Left lung (tissue), 10 donors: Measurements from ENCODE around the gene DET1. TPM values are rescaled to one million over a fixed set of nuclear protein-coding genes. Genes with fewer than 3 reads are reported as not detected.
A peak's percentile ranks its signal among the peaks of the same experiment; 100 is the strongest.
"Not testable (repeated sequence)": the region's sequence is repeated elsewhere in the genome, so short reads cannot be mapped to it uniquely, and the experiment has no call there.

Experiments used
- ATAC-seq: fragments of 200-7000 bp; cut with Tn5 transposase; one replicate; pipeline ENCODE4 v1.9.1; 2020; ENCODE audit warnings: moderate library complexity
- DNase-seq, 4 donors: peaks; one replicate each; pipeline ENCODE4 v3.0.0-alpha.2; 2013 to 2020
- H3K27ac ChIP-seq, 2 donors: fragments of 200-600 bp; sonication (generic) in 1 of 2; one replicate each; pipeline versions ENCODE4 v1.5.0 to v1.8.0; 2020 to 2021
- H3K27me3 ChIP-seq, 2 donors: fragments of 200-600 bp; sonication (generic) in 1 of 2; one replicate each; pipeline versions ENCODE4 v1.5.0 to v1.8.0; 2020 to 2021
- H3K36me3 ChIP-seq, 2 donors: fragments of 200-600 bp; sonication (generic) in 1 of 2; one replicate each; pipeline versions ENCODE4 v1.5.0 to v1.8.0; 2020 to 2021
- H3K4me1 ChIP-seq, 2 donors: fragments of 200-600 bp; one replicate each; pipeline ENCODE4 v1.8.0; 2021
- H3K4me3 ChIP-seq, 2 donors: fragments of 200-600 bp; sonication (generic) in 1 of 2; one replicate each; pipeline versions ENCODE4 v1.5.0 to v1.8.0; 2020 to 2021; ENCODE audit warnings: mild to moderate bottlenecking in 1 of 2
- H3K9me3 ChIP-seq, 2 donors: fragments of 200-600 bp; sonication (generic) in 1 of 2; one replicate each; pipeline versions ENCODE4 v1.5.0 to v1.8.0; 2020 to 2021
- intact Hi-C, 2 donors: fragments of 100-400 bp; cut with DNase I; formaldehyde crosslinking; loops; one replicate each; pipeline versions ENCODE4 v1.11.2 to v1.14.2; 2022
- polyA plus RNA-seq, 6 donors: library from polyadenylated mRNA; unstranded; fragments of 120-200 nt; gene quantifications; one replicate each; pipeline ENCODE4 v1.2.1, GENCODE V29; 2013; ENCODE audit not compliant: insufficient read length in 6 of 6
- total RNA-seq, 2 donors: library from RNA; stranded (reverse); fragmentation: NEBNext Ultra II Directional; extraction: Animal tissue kit (Norgen Biotek cat#: 25700); gene quantifications; one replicate each; pipeline ENCODE4 v1.2.1, GENCODE V29; 2021
- TF ChIP-seq, protein P1 (sequence below), 2 donors: fragments of 200-600 bp; sonication (generic) in 1 of 2; IDR thresholded peaks; one replicate each; pipeline versions ENCODE4 v1.5.0 to v1.8.0; 2021; ENCODE audit warnings: antibody characterized with exemption in 2 of 2
- donor health status: DM: no; HTN: yes; CAD: no.
- donor health status: DM: no; HTN: no; CAD: no.

DET1 gene
- total and polyA plus RNA-seq, 8 donors = 4.0 to 17.7 (median 15.7) TPM

DNA sequence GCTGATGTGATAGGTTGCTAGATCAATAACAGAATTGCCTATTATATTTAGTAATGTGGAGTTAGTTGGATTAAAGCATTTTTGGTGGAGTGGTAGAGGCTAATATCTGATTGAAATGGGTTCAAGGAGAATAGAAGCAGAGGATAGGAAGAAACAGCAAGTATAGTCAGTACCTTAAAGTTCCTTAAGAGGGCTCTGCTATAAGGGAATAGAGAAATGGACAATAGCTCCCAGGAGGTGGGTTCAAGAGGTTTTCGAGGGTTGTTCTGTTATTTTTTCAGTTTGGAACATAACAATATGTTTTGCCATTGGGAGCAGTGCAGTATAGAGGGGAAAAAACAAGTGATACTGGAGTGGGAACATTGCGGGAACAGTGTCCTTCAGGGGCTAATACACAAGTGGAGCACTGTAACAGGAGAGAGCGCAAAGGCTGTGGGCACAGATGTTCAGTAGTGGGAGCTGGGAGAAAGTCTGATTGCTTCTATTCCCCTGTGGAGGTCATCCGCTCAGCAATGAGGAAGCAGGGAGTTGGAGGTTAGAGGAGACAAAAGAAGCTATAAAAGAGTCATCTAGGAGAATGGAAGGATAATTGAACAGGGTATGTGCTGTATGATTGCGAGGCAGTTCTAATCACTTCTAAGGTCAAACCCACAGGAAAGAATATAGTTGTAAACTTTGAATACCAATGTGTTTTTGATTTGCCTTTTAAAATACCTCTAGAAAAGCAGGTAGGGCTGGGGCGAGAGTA, 75.7 kb downstream of the DET1 start:
- intact Hi-C loops = no loop called here
- H3K4me1 ChIP-seq = peaks cover 5 to 26% of the 10 kb centered on the region in 2 donors
- ATAC-seq (no peak), DNase-seq (no peak)
- H3K36me3 ChIP-seq = peaks cover 0 to 43% of the 10 kb centered on the region in 2 donors
- H3K9me3 ChIP-seq = no peaks in the 10 kb centered on the region
- TF ChIP-seq, protein P1, sequence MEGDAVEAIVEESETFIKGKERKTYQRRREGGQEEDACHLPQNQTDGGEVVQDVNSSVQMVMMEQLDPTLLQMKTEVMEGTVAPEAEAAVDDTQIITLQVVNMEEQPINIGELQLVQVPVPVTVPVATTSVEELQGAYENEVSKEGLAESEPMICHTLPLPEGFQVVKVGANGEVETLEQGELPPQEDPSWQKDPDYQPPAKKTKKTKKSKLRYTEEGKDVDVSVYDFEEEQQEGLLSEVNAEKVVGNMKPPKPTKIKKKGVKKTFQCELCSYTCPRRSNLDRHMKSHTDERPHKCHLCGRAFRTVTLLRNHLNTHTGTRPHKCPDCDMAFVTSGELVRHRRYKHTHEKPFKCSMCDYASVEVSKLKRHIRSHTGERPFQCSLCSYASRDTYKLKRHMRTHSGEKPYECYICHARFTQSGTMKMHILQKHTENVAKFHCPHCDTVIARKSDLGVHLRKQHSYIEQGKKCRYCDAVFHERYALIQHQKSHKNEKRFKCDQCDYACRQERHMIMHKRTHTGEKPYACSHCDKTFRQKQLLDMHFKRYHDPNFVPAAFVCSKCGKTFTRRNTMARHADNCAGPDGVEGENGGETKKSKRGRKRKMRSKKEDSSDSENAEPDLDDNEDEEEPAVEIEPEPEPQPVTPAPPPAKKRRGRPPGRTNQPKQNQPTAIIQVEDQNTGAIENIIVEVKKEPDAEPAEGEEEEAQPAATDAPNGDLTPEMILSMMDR (IDR thresholded peaks at IDR 0.05) = no peak
- no peaks in the 10 kb centered on the region for H3K27me3 ChIP-seq
- no peak overlapping the region for H3K27ac ChIP-seq
- no peak overlapping the region for H3K4me3 ChIP-seq

DNA sequence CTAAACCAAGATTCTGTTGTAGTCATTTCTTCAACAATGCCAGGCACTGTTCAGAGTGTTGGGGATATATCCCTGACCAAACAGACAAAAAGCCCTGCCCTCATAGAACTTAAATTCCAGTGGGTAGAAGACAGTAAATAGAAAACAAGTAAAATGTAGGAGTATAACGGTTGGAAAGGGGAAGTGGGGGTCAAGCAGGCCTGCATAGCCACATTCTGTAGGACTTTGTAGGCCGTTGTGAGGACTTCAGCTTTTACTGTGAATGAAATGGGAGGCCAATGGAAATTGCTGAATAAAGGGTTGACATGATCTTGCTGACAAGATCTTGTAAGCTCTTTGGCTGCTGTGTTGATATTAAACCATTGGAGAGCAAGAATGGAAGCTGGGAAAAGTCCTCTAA, 77.2 kb downstream of the DET1 start:
- no peaks in the 10 kb centered on the region for H3K9me3 ChIP-seq
- ATAC-seq = no peak
- intact Hi-C loops = no loop called here
- no peak for DNase-seq
- H3K27ac ChIP-seq = no peak overlapping the region
- no peaks in the 10 kb centered on the region for H3K27me3 ChIP-seq
- no peak overlapping the region for H3K4me3 ChIP-seq
- H3K36me3 ChIP-seq = peaks cover 0 to 39% of the 10 kb centered on the region in 2 donors
- peaks cover 5 to 32% of the 10 kb centered on the region in 2 donors for H3K4me1 ChIP-seq
- TF ChIP-seq, protein P1 (IDR thresholded peaks at IDR 0.05) = no peak

DNA sequence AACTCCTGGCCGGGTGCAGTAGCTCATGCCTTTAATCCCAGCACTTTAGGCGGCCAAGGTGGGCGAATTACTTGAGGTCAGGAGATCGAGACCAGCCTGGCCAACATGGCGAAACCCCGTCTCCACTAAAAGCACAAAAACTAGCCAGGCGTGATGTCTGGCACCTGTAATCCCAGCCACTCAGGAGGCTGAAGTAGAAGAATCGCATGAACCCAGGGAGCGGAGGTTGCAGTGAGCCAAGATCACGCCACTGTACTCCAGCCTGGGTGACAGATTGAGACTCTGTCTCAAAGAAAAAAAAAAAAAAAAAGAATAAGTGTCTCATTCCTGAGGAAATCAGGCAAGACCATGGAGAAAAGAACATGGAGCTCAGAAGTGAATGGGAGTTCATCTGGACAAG, 77.8 kb downstream of the DET1 start:
- H3K27ac ChIP-seq, DNase-seq, ATAC-seq, H3K27me3 ChIP-seq, intact Hi-C loops, H3K9me3 ChIP-seq: not testable (repeated sequence)
- Histone ChIP-seq H3K4me3 (peak overlapping the region in 1 of 2 donors; percentile 86), H3K4me1 (peaks cover 5 to 32% of the 10 kb centered on the region in 2 donors), H3K36me3 (peaks cover 0 to 39% of the 10 kb centered on the region in 2 donors)

DNA sequence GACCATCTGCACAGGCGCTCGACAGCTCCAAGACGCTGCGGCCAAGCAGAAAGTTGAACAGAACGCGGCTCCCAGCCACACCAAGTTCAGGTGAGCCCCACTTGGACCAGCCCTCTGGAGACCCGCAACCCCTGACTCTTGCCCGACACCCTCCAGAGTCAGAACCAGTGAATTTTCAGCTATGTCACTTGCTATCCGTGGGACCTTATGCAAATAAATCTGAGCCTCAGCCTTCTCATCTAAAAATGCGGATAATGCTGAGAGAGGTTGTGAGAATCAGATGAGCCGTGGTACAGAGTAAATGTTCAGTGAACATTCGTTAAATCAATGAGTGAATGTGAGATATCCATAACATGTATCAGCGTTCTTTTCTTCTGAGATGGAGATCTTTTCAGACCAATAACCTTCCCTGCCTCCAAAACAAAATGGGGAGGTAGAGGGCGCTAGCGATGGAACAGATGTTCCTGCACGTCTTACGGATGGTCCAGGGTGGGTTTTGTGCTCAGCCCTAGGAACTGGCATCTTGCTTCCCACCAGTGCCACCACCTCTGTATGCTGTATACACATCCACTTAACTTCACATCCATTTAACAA, 78.4 kb downstream of the DET1 start:
- DNase-seq = no peak
- H3K36me3 ChIP-seq = peaks cover 0 to 39% of the 10 kb centered on the region in 2 donors
- intact Hi-C loops = no loop called here
- no peak for ATAC-seq
- TF ChIP-seq, protein P1 (IDR thresholded peaks at IDR 0.05) = no peak
- H3K4me1 ChIP-seq = peaks cover 5 to 32% of the 10 kb centered on the region in 2 donors
- no peaks in the 10 kb centered on the region for H3K27me3 ChIP-seq
- peak overlapping the region; percentile 81 to 86 for H3K4me3 ChIP-seq
- H3K27ac ChIP-seq = peak overlapping the region; percentile 85 to 91
- H3K9me3 ChIP-seq = no peaks in the 10 kb centered on the region

DNA sequence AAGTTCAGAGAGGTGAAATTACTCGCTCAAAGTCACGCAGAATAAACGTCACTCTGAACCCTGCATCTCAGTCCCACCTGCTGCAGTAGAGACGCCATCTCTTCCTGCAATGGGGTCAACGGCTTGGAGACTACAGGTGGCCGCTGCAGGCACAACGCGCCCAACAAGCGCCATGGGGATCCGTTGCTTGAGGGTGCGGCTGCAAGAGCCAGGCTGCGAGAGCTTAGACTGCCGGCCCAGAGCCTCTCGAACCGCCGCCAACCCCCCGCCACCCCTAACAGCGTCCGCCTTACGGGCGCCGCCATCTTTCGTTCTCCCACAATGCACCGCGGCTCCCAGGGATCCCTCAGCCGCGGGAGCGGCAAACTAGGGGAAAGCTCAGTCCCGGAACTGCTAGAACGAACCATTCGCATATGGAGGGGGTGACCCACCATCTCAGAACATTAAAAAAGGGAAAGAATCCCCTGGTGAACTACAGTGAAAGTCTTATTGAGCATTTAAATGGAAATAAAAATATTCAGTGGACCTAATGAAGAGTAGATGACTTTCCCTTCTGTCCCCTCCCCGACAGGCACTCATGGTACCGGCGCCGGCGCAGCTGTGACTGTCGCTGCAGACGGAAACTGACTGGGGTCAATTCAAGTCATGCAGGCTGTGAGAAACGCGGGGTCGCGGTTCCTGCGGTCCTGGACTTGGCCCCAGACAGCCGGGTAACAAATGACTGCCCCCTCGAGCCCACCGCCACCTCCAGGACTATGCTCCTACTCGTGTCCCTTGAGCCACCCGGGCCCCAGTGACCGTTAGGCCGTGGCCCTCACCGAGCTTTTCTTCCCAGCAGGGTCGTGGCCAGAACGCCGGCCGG, 79.2 kb downstream of the DET1 start, which contains the start of the genes MRPL46 and MRPS11:
Gene MRPL46 (minus strand): TSS at position 316 of the 862 bp plus-strand sequence. CDS start 11 bp downstream, at position 305.
Gene MRPS11 (plus strand): TSS at position 636 of the 862 bp plus-strand sequence. CDS start 10 bp downstream, at position 646.
- intact Hi-C loops = no loop called here
- DNase-seq (peak; percentile 90 to 95 (median 92)), ATAC-seq (peak; percentile 99)
- Histone ChIP-seq H3K4me3 (peak within 1 kb of the TSS; percentile 81 to 86), H3K27ac (peak within 1 kb of the TSS; percentile 85 to 91), H3K36me3 (peaks cover 0 to 39% of the 10 kb centered on the region in 2 donors), H3K9me3 (no peaks in the 10 kb centered on the region), H3K4me1 (peaks cover 5 to 32% of the 10 kb centered on the region in 2 donors), H3K27me3 (no peaks in the 10 kb centered on the region)
- TF ChIP-seq, protein P1 (IDR thresholded peaks at IDR 0.05) = no peak
